CD14-positive monocyte (primary cell): ENCODE measurements around the gene PFKP. TPM values are rescaled to one million over a fixed set of nuclear protein-coding genes. Genes with fewer than 3 reads are reported as not detected.

ENCODE experiments used
- DNase-seq, 3 donors: peaks; one replicate each; pipeline ENCODE4 v3.0.0-alpha.2; 2011 to 2022
- H2AFZ ChIP-seq: 2 replicates; pipeline ENCODE4 v1.6.0; 2012; ENCODE audit warnings: mild to moderate bottlenecking, low read depth, low read length, inconsistent platforms; ENCODE audit not compliant: insufficient read depth, poor library complexity, severe bottlenecking
- H3K27ac ChIP-seq, 2 donors: 1 replicate in 1 of 2; 2 replicates in 1 of 2; pipeline ENCODE4 v1.5.1; 2012 to 2013; ENCODE audit warnings: low read length in 2 of 2, control low read depth in 1 of 2, inconsistent platforms in 1 of 2, low read depth in 1 of 2, mild to moderate bottlenecking in 1 of 2
- H3K27me3 ChIP-seq, 2 donors: one replicate each; pipeline versions ENCODE4 v1.6.0 to v1.6.1; 2011 to 2013; ENCODE audit warnings: low read length in 2 of 2; ENCODE audit not compliant: control insufficient read depth in 2 of 2, insufficient read depth in 2 of 2
- H3K36me3 ChIP-seq, 2 donors: replicated peaks in 1 of 2; 1 replicate in 1 of 2; 2 replicates in 1 of 2; pipeline versions ENCODE4 v1.5.1 to v1.6.1; 2012 to 2013; ENCODE audit warnings: low read length in 2 of 2, control low read depth in 1 of 2, inconsistent platforms in 1 of 2, mild to moderate bottlenecking in 1 of 2; ENCODE audit not compliant: insufficient read depth in 2 of 2, control insufficient read depth in 1 of 2
- H3K4me1 ChIP-seq, 2 donors: 1 replicate in 1 of 2; 2 replicates in 1 of 2; pipeline versions ENCODE4 v1.5.1 to v1.6.1; 2012 to 2013; ENCODE audit warnings: low read length in 2 of 2, control low read depth in 1 of 2, inconsistent platforms in 1 of 2, mild to moderate bottlenecking in 1 of 2, moderate library complexity in 1 of 2; ENCODE audit not compliant: insufficient read depth in 2 of 2, control insufficient read depth in 1 of 2
- H3K4me2 ChIP-seq: replicated peaks from 2 replicates; pipeline ENCODE3; 2012; ENCODE audit warnings: low read length, moderate library complexity, mild to moderate bottlenecking; ENCODE audit not compliant: poor library complexity, severe bottlenecking; ENCODE audit errors: extremely low read depth
- H3K4me3 ChIP-seq, 3 experiments: fragments of 200-600 bp in 1 of 3; sonication (generic) in 1 of 3; replicated peaks in 1 of 3; 1 replicate in 2 of 3; 2 replicates in 1 of 3; pipeline ENCODE4 v1.5.1; 2011 to 2013; ENCODE audit warnings: low read length in 3 of 3, mild to moderate bottlenecking in 3 of 3, control low read depth in 2 of 3, low read depth in 2 of 3, inconsistent platforms in 1 of 3, moderate library complexity in 1 of 3
- H3K79me2 ChIP-seq: 2 replicates; pipeline ENCODE4 v1.6.0; 2012; ENCODE audit warnings: mild to moderate bottlenecking, control low read depth, inconsistent platforms, low read length, moderate library complexity; ENCODE audit not compliant: insufficient read depth
- H3K9ac ChIP-seq: 2 replicates; pipeline ENCODE4 v1.6.0; 2017; ENCODE audit warnings: low read length, mild to moderate bottlenecking; ENCODE audit not compliant: insufficient read depth, poor library complexity, severe bottlenecking
- H3K9me3 ChIP-seq, 2 donors: replicated peaks in 1 of 2; 1 replicate in 1 of 2; 2 replicates in 1 of 2; pipeline versions ENCODE4 v1.5.1 to v1.6.1; 2012 to 2013; ENCODE audit warnings: low read length in 2 of 2, control low read depth in 1 of 2; ENCODE audit not compliant: control insufficient read depth in 1 of 2, insufficient read depth in 1 of 2
- H4K20me1 ChIP-seq: 2 replicates; pipeline ENCODE4 v1.6.0; 2012; ENCODE audit warnings: mild to moderate bottlenecking, low read length, control low read depth, moderate library complexity; ENCODE audit not compliant: insufficient read depth
- H3K27ac Mint-ChIP-seq, 7 donors: one replicate each; pipeline ENCODE4 v1.8.0; 2020; ENCODE audit warnings: mild to moderate bottlenecking in 7 of 7, mixed read lengths in 7 of 7, moderate library complexity in 6 of 7, inconsistent platforms in 2 of 7
- H3K27me3 Mint-ChIP-seq, 3 donors: one replicate each; pipeline ENCODE4 v1.8.0; 2021 to 2022; ENCODE audit warnings: low read depth in 3 of 3, mild to moderate bottlenecking in 3 of 3, mixed read lengths in 3 of 3, moderate library complexity in 3 of 3, inconsistent platforms in 1 of 3
- H3K36me3 Mint-ChIP-seq, 2 donors: one replicate each; pipeline ENCODE4 v1.8.0; 2020; ENCODE audit warnings: mixed read lengths in 2 of 2, inconsistent platforms in 1 of 2, mild to moderate bottlenecking in 1 of 2
- H3K4me1 Mint-ChIP-seq: one replicate; pipeline ENCODE4 v1.8.0; 2020; ENCODE audit warnings: mild to moderate bottlenecking, mixed read lengths
- H3K4me3 Mint-ChIP-seq, 2 donors: one replicate each; pipeline ENCODE4 v1.8.0; 2020; ENCODE audit warnings: mild to moderate bottlenecking in 2 of 2, mixed read lengths in 2 of 2, moderate library complexity in 1 of 2
- H3K9me3 Mint-ChIP-seq, 7 donors: one replicate each; pipeline ENCODE4 v1.8.0; 2020 to 2022; ENCODE audit warnings: mixed read lengths in 7 of 7, mild to moderate bottlenecking in 6 of 7, moderate library complexity in 6 of 7, inconsistent platforms in 2 of 7
- CTCF ChIP-seq: fragments of 200-600 bp; IDR thresholded peaks from one replicate; pipeline ENCODE4 v1.8.0; 2022; ENCODE audit warnings: antibody characterized with exemption, mild to moderate bottlenecking
- WGBS: methylation state at CpG from one replicate; pipeline ENCODE4 v1.1.5; 2013; ENCODE audit warnings: missing lambda C conversion rate; ENCODE audit not compliant: insufficient coverage; 5-methylcytosine and 5-hydroxymethylcytosine counted together
- intact Hi-C, 2 donors: fragments of 100-400 bp; cut with micrococcal nuclease; formaldehyde crosslinking; loops; one replicate each; pipeline versions ENCODE4 v1.15.0 to v1.15.1; 2023
- polyA plus RNA-seq, 3 donors: library from polyadenylated mRNA; depleted of rRNA in 1 of 3; unstranded in 2 of 3; stranded (reverse) in 1 of 3; fragments of 300-500 nt in 2 of 3; fragments of >200 nt in 1 of 3; fragmentation: Illumina TruSeq in 2 of 3; gene quantifications; 1 replicate in 2 of 3; 2 replicates in 1 of 3; pipeline ENCODE4 v1.2.3, GENCODE V29; 2012 to 2021

PFKP gene
- polyA plus RNA-seq, 3 donors = 6.5 to 14.2 (median 8.1) TPM

- Histone ChIP-seq H3K36me3 (no peaks in the 10 kb centered on the region), H3K4me2 (no peak overlapping the region), H3K4me1 (no peaks in the 10 kb centered on the region), H3K9me3 (no peaks in the 10 kb centered on the region), H2AFZ (no peak overlapping the region), H3K4me3 (no peak overlapping the region), H4K20me1 (no peaks in the 10 kb centered on the region), H3K27ac (no peak overlapping the region), H3K79me2 (no peaks in the 10 kb centered on the region), H3K9ac (no peak overlapping the region), H3K27me3 (no peaks in the 10 kb centered on the region)
- WGBS = 19% methylated on average over 4 of the region's 6 CpGs
- intact Hi-C loops = no loop called here
- H3K4me3 Mint-ChIP-seq = no peak overlapping the region
- H3K27ac Mint-ChIP-seq = no peak overlapping the region
- DNase-seq = no peak
- H3K9me3 Mint-ChIP-seq = peaks cover 0 to 11% (median 8%) of the 10 kb centered on the region in 7 donors
- TF ChIP-seq CTCF = no peak
- no peaks in the 10 kb centered on the region for H3K36me3 Mint-ChIP-seq
- H3K27me3 Mint-ChIP-seq = peaks cover 2 to 12% (median 6%) of the 10 kb centered on the region in 3 donors
- no peaks in the 10 kb centered on the region for H3K4me1 Mint-ChIP-seq
Observed at GRCh38 chr10:3025026-3025683, 42.2 kb upstream of the PFKP start.

GRCh38 chr10:3027866-3028265 is 39.5 kb upstream of the PFKP start:
- no peak overlapping the region for H3K27ac ChIP-seq
- no CpG with 5 or more reads among the region's 3 CpGs for WGBS
- H3K36me3 ChIP-seq = no peaks in the 10 kb centered on the region
- Mint-ChIP-seq H3K27ac (no peak overlapping the region), H3K27me3 (peaks cover 6 to 8% (median 7%) of the 10 kb centered on the region in 3 donors), H3K9me3 (peaks cover 0 to 3% (median 1%) of the 10 kb centered on the region in 7 donors), H3K36me3 (no peaks in the 10 kb centered on the region), H3K4me1 (no peaks in the 10 kb centered on the region), H3K4me3 (no peak overlapping the region)
- no peaks in the 10 kb centered on the region for H3K9me3 ChIP-seq
- DNase-seq = no peak
- H3K4me3 ChIP-seq = no peak overlapping the region
- no peak overlapping the region for H3K4me2 ChIP-seq
- no peaks in the 10 kb centered on the region for H4K20me1 ChIP-seq
- no peaks in the 10 kb centered on the region for H3K27me3 ChIP-seq
- H2AFZ ChIP-seq = no peak overlapping the region
- TF ChIP-seq CTCF = no peak
- H3K79me2 ChIP-seq = no peaks in the 10 kb centered on the region
- H3K4me1 ChIP-seq = no peaks in the 10 kb centered on the region
- intact Hi-C loops = no loop called here
- no peak overlapping the region for H3K9ac ChIP-seq
